GM18520 (cell line): ENCODE measurements around the gene ETV3.

Experiments used
- ATAC-seq: cut with Tn5 transposase; IDR thresholded peaks from one replicate; pipeline ENCODE4 v1.9.1; 2021; ENCODE audit not compliant: unreplicated experiment

ETV3 gene

GRCh38 chr1:157162345-157162744, 24.1 kb upstream of the ETV3 start:
- no peak for ATAC-seq

DNA sequence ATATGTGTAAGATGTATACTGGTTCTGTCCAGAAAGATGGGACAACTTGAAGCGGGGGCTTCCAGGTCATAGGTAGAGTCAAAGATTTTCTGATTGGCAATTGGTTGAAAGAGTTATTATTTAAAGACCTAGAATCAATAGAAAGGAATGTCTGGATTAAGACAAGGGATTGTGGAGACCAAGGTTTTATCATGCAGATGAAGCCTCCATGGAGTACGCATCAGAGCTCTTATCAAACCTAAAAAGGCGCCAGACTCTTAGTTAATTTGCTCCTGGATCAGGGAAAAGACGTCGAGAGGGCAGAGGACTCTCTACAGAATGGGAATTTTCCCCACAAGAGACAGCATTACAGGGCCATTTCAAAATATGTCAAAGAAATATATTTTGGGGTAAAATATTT, 23.7 kb upstream of the ETV3 start:
- no peak for ATAC-seq

DNA sequence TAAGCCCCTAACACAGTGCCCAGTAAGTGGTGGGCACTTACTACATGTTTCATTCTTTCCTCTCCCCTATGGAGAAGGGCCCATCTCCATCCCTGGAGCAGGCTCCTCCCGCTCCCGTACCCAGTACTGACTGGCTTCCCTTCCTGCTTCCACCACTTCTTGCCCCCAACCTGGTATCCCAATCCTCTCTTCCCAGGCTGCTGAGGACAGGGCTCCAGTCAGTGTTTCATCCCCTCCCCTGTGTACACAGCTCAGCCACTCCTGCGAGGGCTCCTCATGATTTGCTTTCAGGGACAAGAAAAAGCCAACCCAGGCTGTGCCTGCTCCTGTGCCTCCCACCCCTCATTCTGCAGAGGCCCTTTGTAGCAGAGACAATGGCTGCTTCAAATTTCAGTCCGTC, 20.8 kb upstream of the ETV3 start:
- ATAC-seq = no peak

DNA sequence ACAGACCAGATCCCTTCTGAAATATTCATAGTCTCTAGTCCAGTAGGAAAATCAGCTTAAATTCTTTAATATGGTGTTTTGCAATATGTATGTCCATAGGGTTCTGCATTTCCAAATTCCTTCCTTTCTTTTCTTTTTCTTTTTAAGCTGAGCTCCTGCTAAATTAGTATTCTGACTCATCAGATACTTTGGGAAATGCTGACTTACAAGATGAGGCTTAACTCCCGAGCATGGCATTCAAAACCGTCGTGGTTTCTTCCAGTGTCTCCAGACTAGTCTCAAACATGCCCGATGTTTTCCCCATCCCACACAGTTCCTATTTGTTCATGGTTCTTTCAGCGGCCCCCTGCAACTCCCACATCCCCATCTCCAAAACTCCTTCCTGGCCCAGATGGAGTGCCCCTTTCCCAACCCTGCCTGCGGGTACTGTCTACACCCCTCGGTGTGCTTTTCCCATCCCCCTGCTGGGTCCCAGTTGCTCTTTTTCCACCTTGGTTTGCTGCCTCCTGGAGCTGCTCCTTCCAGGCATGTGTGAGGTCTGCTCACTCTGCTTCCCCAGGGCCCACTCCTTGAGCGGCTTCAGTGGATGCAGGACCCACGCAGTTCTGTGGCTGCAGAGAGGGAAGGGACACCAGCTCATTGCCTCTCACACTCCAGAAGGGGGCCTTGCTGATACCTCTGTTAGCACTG, 19.5 kb upstream of the ETV3 start:
- no peak for ATAC-seq

GRCh38 chr1:157156058-157156541, 17.9 kb upstream of the ETV3 start:
- ATAC-seq = no peak

DNA sequence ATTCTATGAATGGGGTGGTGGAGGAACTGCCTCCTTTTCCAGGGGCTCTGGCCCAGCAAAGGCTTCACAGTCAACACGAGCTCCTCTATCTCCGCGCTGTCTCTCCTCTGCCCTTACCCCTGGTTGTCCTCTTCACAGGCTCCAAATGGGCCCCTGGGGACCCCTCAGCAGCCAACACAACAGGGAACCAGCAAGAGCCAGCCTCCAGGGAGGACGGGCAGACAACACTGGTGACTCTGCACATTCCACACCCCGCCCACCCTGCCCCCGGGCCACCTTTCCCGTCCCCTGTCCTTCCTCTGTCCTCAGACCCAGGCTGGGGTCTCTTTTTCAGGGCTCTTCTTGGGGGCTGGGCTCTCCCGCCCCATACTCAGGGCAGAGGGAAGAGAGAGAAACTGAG, 17.5 kb upstream of the ETV3 start:
- no peak for ATAC-seq

- no peak for ATAC-seq
These were observed 16.8 kb upstream of the ETV3 start for GRCh38 chr1:157154940-157155514.

DNA sequence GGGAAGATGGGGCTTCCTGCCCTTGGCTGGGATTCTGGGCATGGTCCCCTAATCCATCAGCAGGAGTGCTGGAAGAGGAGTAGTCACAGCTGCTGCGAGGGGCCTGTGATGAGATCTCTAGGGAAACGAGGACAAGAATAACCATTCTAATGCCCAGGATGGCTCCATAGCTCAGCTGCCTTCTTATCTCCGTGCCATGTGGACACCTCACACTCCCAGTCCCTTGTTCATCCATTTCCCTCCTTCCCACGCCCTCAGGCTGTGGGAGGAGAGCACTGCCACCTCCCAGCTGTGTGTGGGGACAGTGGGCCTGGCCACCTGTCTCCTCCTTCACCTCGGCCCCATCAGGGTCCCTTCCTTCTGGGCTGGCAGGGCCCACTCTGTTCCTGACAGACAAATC, 16.1 kb upstream of the ETV3 start:
- ATAC-seq = no peak

GRCh38 chr1:157153746-157154145, 15.6 kb upstream of the ETV3 start:
- no peak for ATAC-seq

GRCh38 chr1:157152510-157152909, 14.3 kb upstream of the ETV3 start:
- no peak for ATAC-seq

DNA sequence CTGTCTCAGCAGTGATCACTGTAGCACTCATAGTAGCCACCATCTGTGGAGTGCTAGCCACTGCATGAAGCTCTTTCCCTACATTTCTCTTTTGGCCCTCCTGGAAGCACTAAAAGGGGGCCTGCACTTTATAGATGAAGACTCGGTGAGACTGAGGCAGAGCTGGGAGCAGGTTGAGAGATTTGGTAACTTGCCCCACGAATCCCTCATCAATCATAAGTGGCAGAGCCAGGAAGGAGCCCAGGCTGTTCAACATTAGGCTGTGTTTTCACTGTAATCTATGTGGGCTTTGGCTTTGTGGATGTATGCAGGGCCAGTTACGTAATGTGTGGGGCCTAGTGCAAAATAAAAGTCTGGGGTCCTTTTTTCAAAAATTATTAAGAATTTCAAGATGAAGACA, 13.3 kb upstream of the ETV3 start:
- ATAC-seq = no peak

GRCh38 chr1:157151073-157151472, 12.9 kb upstream of the ETV3 start:
- no peak for ATAC-seq

- no peak for ATAC-seq
These were observed 12.4 kb upstream of the ETV3 start for GRCh38 chr1:157150631-157151030.

DNA sequence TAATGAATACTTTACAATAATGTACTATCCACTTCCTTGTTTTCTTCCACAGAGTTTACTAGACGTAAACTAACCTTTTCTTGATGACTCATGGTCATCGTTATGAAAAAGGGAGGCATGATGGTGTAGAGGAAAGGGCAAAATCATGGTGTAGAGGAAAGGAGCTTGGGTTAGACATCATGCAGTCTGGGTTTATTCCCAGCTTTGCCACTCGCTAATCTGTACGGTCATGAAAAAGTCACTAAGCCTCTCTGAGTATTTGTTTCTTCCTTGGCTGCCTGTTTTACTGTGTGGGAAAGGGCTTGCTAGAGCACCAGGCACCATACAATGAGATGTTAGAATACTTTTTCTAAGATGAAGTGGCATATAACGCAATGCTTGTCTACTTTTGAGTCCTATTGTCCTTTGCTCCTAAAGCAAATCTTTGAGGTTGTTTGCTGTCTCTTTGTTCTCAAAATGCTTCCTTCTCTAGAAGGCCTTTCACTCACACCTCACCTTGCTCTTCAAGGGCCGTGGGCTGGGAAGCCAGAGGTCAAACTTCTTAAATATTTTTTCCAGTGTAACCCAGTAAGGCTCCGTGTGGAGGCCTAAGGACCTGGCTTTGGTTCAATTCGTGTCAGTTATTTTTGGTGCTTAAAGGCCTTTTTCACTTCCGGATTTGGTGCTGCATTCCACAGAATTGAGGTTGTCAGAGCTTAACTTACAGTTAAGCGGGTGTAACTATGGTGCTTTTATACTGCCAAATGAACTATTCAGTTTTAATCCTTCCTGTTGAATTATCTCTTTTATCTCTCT, 9.9 kb upstream of the ETV3 start:
- ATAC-seq = no peak

- no peak for ATAC-seq
These were observed 8.8 kb upstream of the ETV3 start for GRCh38 chr1:157147037-157147436.

- no peak for ATAC-seq
These were observed 8.0 kb upstream of the ETV3 start for GRCh38 chr1:157146244-157146643.

- no peak for ATAC-seq
These were observed 6.9 kb upstream of the ETV3 start for GRCh38 chr1:157145076-157145475.

GRCh38 chr1:157144509-157144908, 6.3 kb upstream of the ETV3 start:
- ATAC-seq = no peak

DNA sequence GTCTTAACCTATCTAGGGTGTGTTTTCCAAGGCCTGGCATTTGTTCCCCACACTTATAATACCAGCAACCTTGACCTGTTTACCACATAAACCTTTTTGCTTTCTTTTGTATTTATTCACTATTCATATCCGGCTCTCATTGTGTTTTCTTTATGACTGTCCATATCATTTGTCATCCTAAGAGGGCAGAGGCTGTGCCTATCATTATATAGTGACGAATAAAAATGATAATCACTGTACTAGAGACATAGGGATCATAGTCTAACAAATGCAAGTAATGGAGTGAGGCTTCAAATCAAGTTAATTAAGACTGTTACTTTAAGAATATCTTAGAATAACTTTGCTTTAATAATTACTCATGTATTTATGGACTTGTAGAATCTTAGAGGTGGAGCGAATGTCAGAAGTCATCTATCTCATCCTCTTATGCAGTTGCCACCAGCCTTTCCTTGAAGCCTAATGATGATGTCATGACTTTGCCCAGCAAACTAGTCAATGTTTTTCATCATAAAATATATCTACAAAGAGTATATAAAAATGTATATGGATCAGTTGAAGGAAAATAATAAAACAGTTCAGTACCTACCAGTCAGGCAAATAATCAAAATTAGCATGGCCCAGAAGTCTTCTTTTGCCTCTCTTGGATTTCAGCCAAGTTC, 4.7 kb upstream of the ETV3 start:
- ATAC-seq = no peak

GRCh38 chr1:157142201-157142600, 4.0 kb upstream of the ETV3 start:
- ATAC-seq = no peak

DNA sequence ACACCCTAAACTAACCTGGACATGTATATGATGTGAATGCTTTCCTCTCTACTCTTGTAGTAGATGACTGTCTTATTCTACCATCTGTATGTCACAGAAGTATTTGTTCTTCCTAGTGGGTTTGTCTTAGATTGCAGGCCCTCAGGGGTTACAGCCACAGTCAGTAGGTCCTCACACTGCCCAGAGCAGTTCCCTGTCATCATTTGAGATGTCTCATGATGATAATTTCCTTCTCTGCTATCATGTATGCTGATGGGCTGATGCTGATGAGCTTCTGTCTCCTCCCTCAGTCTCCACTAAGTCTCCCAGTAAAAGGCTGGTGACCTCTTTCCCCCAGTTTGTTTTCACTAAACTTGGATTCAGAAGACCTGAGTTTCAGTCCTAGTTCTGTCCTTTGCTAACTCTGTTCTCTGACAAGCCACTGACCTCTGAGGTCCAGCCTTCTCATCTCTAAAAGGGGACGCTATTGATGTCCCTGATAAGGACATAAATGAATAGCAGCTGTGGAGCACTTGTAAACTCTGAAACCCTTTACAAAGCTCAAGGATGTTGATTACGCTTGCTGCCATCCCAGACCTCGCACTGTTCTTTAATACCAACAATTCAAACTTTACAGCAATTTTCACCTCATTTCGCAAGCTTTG, 3.1 kb upstream of the ETV3 start:
- no peak for ATAC-seq
